Fibroblast of skin of scalp (primary cell): ENCODE data around the gene SALL2.
A peak's percentile ranks its signal among the peaks of the same experiment; 100 is the strongest.

Experiments used
- DNase-seq: peaks from one replicate; pipeline ENCODE4 v3.0.0-alpha.2; 2013

The SALL2 gene

DNA sequence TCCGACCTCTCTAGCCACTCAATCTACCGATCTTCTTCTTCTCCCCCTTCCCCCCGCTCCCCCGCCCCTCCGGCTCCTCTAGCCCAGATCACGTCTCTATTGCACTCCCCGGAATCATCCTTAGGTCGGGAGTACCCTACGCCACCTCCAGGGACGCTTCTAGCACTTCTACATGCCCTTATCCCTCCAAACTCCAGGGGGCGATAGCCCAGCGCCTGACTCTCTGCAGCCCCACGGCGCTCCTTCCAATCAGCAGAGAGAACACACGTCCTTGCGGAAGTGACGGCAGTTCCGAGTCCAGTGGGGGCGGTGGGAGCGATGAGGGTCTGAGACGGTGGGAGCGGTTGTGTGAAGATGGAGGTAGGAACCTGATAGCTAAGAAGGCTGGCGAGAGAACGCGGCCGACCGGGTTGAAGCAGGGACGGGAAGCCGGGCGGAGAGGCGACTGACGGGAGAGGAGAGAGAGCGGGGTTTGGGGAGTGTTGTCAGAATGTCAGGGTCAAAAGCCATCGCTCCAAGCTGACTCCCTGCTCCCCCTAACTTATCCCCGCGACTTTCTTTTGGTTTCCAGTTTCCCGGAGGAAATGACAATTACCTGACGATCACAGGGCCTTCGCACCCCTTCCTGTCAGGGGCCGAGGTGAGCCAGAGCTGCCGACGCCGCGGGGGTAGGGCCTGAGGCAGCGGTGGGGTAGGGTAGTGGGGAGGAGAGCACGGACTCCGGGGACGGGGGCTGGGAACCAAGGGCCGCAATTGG lies 49.0 kb downstream of the SALL2 start, which contains the start of the genes RAB2B and TOX4:
RAB2B (minus strand) TSS at position 35 of the 757 bp plus-strand sequence. CDS start 87 bp downstream, outside the sequence.
TOX4 (plus strand) TSS at position 271 of the 757 bp plus-strand sequence; CDS start at position 355, 84 bp downstream.
- peak; percentile 99 for DNase-seq

DNA sequence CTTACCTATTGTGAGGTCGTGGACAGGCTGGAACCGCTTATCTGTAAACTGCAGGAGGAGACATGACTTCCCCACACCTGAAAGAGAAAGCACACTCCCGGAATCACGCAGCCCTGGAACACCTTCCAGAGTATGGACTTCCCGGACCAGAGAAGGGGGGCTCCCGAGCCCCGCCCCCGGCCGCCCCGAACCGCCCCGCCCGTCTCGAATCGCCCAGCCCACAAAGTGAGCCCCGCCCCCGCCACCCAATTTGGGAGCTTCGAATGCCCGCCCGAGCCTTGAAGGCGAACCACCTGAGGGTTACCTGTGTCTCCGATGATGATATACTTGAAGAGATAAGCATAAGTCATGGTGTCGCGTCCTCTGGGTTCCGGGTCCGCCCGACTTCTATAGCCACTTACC lies 49.6 kb downstream of the SALL2 start:
- DNase-seq = no peak

DNA sequence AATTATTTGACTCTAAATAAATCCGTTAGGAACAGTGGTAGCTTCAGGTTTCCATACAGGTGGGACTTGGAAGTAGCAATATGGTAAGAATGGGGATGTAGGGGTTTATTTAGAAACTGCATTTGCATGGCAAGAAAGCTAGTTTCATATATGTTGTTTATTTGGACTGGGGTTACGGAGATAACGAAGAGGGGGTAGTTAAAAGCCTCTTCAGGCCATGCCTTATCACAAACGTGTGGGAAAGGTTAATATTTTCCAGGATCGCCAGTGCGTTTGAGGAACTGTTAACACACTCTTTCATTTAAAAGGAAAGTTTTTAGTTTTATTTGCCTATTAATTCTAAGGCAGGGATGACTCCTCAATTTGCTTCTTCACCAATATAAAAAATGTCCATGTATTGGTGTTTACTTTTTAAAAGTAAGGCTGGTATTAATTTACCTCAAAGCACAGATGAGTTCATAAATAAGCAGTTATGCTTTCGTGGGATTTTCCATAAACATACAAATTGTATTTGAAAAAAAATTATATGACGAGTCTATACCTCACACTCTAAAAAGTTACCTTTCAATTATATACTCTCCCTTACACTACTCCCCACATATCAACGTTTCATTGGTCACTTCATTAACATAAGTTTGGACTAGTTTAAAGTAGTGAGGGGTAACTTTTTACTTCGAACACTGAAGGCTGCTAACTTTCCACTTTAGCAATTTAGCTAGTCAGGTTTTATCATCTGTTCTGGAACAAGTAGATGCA lies 50.2 kb downstream of the SALL2 start:
- no peak for DNase-seq
